HG03066 (cell line): ENCODE results near the gene MIA2.
"Not testable (repeated sequence)": the region's sequence is repeated elsewhere in the genome, so short reads cannot be mapped to it uniquely, and the experiment has no call there.

Experiments used
- ATAC-seq: cut with Tn5 transposase; IDR thresholded peaks from one replicate; pipeline ENCODE4 v1.9.1; 2021; ENCODE audit warnings: low read depth; ENCODE audit not compliant: unreplicated experiment

Gene MIA2

DNA sequence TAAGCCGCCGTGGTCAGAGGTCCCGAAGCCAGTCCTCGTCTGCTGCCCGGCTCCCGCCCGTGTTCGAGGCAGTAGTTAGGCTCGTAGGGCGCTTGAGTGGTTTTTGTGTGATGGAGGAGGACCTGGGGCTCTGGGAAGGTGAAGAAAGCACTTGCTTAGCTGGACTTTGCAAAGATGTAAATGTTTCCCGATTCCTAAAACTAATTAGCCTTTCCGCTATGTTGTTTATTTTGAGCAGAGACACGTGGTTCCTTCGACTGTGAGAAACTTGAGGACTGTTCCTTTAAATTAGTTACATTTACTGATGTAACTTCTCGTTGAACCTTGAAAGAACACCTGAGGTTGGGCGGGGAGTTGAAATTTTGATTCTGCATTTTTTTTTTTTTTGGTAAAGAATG is 33.9 kb downstream of the MIA2 start:
- ATAC-seq = peak; percentile 9

DNA sequence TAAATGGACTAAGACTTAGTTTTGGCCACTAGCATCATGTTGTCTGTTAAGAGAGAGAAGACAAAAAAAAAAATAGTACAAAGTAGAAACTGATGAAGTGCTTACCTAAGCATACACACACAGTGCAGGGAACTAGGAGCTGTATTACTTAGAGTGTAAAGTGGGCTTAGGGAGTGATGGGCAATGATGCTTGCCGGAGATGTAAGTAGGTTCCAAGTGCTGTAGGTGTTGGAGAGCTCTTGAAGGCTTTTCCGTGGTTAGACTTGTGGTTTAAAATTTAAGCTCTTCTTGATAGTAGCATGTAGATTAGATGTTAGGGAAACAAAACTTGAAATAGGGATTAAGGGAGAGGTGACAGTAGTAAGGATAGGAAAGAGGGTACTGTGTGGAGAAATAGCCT is 34.7 kb downstream of the MIA2 start:
- no peak for ATAC-seq

GRCh38 chr14:39272918-39273317 is 39.2 kb downstream of the MIA2 start:
- no peak for ATAC-seq

DNA sequence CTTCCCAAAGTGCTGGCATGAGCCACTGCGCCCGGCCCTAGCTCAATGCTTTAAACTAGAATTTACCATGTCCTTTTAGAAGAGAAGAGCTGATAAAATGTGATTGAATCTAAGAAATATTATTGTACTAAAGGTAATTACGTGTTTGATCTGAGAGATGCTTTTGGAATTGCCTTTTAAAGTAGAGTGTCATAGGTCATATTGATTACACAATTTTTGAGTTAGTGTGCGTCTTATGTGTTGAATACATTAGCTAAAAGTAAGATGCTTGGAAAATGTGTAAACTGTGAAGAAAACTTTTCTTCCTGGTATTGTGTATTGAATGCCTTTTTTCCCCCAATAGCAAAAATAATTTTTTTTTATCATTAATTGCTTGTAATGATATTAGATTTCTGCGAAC is 41.7 kb downstream of the MIA2 start:
- no peak for ATAC-seq

GRCh38 chr14:39276005-39276404 is 42.3 kb downstream of the MIA2 start:
- no peak for ATAC-seq

DNA sequence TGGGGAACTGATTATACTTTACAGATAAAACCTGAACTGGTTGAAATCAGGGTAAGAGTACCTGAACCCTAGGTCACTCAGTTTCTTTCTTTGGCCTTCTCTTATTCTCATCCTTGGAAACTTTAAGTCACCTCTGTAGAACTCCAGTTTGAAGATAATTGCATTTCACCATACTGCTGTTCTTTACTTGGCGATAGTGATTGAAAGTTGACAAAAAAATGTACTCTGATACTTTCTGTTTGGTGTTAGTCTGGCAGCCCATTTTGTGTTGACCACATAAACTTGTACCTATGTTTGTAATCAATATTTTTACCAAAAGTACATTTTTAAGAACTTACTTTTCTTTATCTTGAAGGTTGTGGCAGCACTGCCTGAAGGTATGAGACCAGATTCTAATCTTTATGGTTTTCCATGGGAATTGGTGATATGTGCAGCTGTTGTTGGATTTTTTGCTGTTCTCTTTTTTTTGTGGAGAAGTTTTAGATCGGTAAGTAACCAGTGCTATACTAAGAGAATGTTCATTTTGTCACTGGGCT is 42.9 kb downstream of the MIA2 start:
- ATAC-seq = no peak

DNA sequence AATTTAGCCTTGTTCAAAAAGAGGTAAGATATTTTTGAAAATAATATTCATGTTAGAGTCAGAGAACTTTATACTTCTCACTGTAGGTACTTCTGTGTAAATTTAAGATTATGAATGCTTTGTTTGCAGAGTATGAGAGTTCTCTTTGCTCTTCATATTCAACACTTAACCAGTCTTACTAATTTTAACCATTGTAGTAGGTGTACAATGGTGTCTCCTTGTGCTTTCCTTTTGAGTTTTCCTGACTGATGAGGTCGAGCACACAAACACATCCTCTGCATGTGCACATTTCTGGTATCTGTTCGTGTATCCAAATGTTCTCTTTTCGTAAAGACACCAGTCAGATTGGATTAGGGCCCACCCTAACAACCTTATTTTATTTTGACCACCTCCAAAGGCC is 45.8 kb downstream of the MIA2 start:
- ATAC-seq = no peak

DNA sequence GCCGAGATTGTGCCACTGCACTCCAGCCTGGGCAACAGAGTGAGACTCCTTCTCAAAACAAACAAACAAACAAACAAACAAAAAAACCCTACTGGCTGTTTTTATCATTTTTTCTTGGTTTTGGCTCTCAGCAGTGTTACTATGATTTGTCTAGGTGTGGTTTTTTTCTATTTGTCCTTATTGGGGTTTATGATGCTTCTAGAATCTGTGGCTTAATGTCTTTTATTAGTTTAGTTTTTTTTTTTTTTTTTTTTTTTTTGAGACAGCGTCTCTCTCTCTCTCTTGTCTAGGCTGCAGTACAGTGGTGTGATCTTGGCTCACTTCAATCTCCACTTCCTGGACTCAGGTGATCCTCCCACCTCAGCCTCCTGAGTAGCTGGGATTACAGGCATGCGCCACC is 47.0 kb downstream of the MIA2 start:
- ATAC-seq = not testable (repeated sequence)

GRCh38 chr14:39289523-39289922 is 55.8 kb downstream of the MIA2 start:
- no peak for ATAC-seq

GRCh38 chr14:39291701-39292100 is 58.0 kb downstream of the MIA2 start:
- ATAC-seq = no peak

- ATAC-seq = no peak
These were observed 59.9 kb downstream of the MIA2 start for GRCh38 chr14:39293629-39294028.

GRCh38 chr14:39300389-39300788 is 66.7 kb downstream of the MIA2 start:
- not testable (repeated sequence) for ATAC-seq

- ATAC-seq = no peak
These were observed 68.6 kb downstream of the MIA2 start for GRCh38 chr14:39302124-39302810.

DNA sequence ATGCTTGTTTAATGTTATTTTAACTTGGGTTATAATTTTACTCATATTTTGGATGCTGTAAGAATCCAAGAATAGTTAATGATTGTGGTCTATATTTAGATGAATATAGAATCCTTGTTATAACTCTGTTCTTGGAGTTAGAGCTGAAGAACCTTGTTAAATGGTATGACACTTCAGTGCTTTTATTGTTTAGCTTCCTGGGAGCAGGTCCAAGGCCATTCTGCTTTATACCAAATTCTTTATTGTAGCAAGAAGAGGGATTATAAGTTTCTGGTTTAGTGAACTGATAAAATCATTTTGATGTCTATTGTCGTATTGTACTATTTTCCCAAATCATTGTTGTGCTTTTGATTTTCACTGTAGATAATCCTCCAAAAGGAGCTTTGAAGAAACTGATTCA is 69.4 kb downstream of the MIA2 start:
- ATAC-seq = no peak

DNA sequence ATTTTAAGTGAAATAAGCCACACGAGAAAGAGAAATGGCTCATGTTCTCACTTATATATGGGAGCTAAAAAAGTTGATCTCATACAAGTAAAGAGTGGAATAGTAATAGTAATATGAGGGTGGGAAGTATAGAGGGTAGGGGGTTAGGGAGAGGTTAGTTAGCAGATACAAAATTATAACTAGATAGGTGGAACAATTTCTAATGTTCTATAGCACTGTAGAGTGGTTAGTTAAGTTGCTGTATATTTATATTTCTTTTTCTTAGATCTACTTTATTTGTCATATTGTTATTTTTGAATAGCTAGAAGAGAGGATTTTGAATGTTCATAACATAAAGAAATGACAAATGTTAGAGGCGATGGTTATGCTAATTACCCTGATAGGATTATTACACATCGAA is 74.1 kb downstream of the MIA2 start:
- ATAC-seq = no peak

GRCh38 chr14:39310051-39310450 is 76.3 kb downstream of the MIA2 start:
- ATAC-seq = no peak

GRCh38 chr14:39315859-39316444 is 82.2 kb downstream of the MIA2 start:
- ATAC-seq = no peak

DNA sequence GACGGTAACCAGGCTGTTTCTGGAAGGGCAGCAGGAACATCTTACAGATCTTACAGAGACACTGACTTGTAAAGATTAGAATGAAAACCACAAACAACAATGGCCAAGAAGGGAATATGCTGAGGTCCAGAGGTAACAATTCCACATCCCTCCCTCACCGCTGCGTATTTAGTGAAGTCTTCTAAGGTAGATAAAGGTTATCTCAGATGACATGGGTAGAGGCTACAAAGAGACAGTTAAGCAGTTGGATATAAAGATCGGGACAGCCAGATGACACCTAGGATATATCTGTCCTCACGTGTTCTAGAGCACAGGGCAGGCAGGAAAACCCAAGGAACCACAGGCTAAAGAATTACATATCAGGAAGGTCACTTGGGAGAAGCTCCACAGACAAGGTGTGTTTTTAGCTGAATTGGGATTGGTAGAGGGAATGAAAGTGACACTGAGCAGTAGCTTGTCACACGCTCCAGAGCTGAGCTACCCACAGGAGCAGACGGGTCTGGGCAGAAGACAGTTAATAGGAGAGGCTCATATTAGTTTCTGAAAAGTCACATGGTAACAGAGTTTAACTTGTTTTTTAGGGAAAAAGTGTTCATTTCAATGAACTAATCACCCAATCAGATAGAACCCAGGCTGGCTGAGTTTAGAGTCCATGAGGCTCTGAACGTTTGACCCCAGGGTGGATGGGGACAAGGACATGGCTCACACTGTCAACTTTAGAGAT is 83.3 kb downstream of the MIA2 start:
- ATAC-seq = no peak

- no peak for ATAC-seq
These were observed 84.9 kb downstream of the MIA2 start for GRCh38 chr14:39318574-39318973.

GRCh38 chr14:39319381-39319780 is 85.7 kb downstream of the MIA2 start:
- no peak for ATAC-seq

- ATAC-seq = no peak
These were observed 86.6 kb downstream of the MIA2 start for GRCh38 chr14:39320318-39320717.

DNA sequence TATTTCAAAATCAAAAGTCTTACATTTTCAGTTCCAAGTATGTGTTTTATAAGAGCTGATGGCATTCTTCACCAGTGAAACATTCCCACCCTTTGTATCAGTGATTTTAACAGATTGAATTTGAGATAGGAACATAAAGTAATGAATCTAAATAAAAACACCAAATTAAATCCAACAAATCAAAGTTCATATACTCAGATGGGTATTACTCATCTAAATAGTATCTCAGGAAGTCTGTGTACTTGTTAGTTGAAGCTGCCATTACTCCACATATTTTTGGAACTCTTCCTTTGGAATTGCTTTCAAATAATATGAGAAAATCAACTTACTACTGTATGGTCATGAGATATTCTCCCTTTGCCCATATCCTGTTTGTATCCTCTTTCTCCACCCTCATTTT is 89.1 kb downstream of the MIA2 start:
- no peak for ATAC-seq
